NCI-H526 (cell line): Measurements from ENCODE around the gene HSPA12A.

Experiments
- DNase-seq, 2 experiments: peaks; one replicate each; lab custom pipeline; 2025; lab: John Stamatoyannopoulos, UW

Gene HSPA12A

GRCh38 chr10:116741391-116742351, 695 bp downstream of the HSPA12A start:
- peak in 1 of 2 experiments; percentile 39 for DNase-seq

DNA sequence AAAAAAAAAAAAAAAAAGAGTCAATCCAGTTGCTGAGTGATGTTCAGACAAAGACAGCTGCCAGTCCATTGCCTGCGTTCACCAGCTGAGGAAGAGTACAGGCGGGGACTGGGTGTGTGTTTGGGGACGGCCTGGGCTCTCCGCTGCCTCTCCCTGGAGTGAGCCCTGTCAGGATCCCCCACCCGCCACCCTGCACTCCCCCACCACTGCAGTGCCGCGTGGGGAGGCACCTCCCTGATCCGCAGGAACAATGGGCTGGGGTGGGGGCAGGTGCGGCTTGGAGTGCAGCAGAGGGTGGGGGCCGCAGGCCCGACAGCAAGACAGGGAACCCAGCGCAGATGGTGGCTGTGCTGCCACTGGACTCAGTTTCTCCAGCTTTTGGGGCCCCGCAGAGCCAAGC, 1.4 kb downstream of the HSPA12A start:
- no peak for DNase-seq

- DNase-seq, result no peak
These were observed 4.0 kb downstream of the HSPA12A start for GRCh38 chr10:116738339-116738738.

DNA sequence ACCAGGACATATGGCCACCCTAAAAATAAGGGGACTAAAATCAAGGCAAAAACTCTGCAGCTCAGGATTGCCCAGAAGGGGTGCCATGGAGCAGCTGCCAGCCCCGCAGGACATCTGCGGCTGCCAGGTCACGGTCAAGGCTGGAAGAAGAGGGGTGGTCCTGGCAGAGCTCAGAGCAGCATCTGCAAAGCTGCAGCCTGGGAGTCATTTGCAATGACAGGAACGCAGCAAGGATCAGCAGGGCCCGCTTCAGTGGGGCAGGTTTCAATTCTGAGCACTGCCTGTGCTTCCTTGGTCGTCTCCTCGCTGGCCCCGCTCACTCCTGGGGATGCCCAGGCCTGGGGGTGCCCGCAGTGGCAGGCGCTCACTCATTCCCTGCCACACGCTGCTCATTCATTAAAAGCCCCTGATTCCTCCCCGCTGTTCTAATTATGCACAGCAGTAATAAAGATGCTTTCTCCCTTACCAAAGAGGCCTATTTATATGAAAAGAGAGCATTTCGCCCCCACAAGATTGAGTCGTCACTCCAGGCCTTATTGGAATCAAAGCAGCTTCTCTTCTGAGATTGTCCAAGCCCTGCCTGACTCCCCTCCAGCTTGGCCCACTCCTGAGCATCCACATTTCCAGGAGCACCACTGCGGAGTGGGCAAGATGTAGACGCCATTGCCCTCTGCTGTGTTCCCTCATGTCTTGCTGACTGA, 4.6 kb downstream of the HSPA12A start:
- DNase-seq, result no peak

DNA sequence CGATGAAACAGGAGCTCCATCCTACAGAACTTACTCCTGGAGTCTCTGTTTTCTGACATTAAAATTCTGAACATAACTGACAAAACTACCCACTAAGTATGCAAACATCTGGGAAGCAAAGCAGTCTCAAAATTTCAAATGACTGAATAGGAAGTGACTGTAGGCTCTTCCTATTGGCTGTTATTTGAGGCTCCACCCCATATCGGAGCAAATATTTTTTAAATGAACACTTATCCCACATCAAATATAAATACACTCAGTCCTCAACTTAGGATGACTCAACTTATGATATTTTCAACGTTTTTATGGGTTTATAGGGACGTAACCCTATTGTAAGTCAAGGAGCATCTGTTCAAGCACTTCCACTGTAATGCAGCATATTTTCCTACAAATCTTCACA, 8.8 kb downstream of the HSPA12A start:
- no peak for DNase-seq

- no peak for DNase-seq
These were observed 9.8 kb downstream of the HSPA12A start for GRCh38 chr10:116732573-116732972.

DNA sequence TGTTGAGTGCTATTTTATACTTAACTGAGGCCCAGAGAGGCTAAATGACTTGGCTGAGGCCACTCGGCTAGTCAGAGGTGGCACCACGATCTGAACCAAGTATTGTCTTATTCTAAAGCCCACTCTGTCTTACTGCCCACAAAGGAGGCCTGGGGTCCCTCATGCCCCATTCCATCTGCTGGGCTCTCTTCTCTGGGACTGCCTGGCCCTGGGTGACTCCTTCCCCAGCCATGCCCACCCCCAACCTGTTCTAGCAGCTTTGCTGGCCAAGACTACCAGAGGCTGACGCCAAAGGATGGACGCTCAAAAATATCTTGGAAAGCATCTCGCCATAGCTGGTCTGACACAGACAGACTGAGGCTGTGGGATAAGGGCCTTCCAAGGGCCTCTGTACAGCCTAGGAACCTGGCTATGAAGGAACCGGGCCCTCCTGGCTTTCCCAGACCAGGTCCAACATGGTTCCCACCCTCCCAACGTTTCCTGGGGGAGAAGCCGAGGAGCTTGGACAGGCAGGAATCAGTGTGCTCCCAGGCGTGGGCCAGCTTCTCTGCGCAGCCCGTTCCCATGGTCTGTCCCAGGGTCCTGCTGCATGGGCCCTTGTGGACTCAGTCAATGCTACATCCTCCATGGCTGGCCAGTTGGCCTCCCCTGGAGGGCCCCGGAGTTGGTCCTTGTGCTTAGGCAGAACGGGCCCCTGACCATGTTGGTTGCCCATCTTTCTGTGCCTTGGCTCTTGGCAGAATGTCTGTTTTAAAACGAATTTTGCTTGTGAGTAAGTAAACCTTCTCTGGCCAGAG, 11.7 kb downstream of the HSPA12A start:
- DNase-seq, result no peak

- DNase-seq, result no peak
These were observed 13.1 kb downstream of the HSPA12A start for GRCh38 chr10:116729243-116729642.

- DNase-seq, result no peak
These were observed 13.8 kb downstream of the HSPA12A start for GRCh38 chr10:116728526-116729096.

DNA sequence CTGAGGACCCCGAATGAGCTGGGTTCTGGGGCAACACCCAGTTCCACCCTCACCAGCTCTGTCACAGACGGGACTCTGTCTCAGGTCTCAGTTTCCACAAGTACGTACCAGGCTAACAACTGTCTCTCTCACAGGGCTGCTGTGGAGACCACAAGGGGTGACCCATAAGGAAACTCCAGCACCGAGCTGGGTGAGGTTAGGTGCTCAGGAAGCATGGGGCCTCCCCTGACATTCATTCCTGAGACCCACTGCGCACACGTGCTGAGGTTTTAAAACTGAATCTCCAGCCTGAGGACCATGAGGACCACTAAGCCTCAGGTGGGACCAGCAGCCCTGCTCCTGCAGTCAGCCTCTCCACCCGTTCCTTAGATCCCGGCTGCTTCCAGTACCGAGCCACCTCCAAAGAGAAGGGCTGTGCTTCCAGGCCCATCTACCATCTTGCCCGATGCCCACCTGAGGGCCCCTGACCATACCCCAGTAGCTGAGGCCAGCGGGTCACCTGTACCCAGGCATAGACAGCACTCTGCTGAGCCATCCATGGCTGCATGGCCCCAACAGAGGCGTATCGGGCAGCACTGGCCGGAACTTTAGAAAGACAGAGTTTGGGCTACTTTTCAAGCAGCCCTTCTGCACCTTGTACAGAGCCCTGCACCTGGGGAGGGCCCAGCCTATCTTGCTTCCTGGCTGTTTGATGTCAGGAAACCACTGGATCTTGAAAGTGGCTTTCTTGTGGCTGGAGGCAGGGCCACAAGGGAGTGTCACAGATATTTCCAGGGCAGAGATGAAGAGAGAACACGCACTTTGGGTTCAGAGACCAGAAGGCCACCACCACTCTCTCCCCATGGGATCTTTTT, 18.7 kb downstream of the HSPA12A start:
- DNase-seq, result no peak

GRCh38 chr10:116722736-116723427, 19.5 kb downstream of the HSPA12A start:
- no peak for DNase-seq

GRCh38 chr10:116721547-116722392, 20.6 kb downstream of the HSPA12A start:
- DNase-seq, result peak; percentile 34 to 62

GRCh38 chr10:116720668-116721546, 21.5 kb downstream of the HSPA12A start:
- DNase-seq, result no peak

DNA sequence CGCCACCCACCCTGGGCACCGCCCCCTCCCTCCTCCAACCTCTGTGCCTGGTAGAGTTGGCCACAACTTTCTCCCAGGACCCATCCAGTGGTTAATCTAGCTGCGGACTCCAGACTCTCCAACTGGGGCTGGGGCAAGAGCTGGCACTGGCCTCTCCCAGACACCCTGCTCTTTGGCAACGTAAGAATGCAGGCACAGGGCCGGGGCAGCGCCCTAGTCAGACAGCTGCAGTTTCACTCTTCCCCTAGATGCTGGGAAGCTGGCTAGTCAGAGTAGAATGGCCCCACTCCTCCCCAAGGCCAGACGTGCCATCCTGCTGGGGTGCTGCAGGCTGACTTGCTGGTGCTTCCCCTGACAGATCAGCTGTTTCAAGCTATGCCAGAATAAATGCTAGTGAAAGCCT, 22.1 kb downstream of the HSPA12A start:
- no peak for DNase-seq

DNA sequence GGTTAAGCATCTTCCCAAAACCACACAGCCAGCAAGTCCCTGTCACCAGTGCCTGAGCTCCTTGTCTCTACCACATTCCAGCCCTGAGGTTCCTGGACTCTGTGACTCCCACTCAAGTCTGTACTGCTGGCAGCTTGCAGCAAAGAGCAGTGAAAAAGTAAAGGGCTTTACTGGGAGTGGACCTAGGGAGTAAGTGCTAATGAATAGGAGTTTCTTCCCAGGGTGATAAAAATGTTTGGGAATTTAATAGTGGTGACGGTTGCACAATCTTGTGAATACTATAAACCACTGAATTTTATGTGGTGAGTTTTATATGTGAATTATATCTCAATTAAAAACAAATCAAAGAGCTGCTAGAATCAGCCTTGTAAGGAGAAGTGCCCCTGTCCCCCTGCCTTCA, 22.6 kb downstream of the HSPA12A start:
- DNase-seq, result no peak

DNA sequence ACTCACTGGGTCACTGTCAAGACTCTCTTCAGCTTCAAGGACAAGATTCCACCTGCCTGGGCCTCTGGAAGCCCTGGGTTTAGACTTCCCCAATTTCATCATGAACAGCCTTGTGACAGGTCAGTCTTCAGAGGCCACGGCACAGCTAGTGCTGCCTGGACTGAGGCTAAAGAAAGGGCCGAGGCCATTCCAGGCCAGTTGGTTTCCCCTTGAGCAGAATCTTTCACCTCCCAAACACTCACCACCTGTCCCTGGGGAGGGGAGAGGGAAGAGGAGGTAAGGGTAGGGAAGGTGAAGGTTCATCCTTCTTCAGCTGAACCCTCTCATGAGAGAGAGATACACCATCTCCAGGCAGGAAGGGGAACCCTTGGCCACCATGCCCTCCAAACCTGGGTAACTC, 24.3 kb downstream of the HSPA12A start:
- no peak for DNase-seq

GRCh38 chr10:116716381-116716780, 26.0 kb downstream of the HSPA12A start:
- no peak for DNase-seq

- DNase-seq, result no peak
These were observed 26.5 kb downstream of the HSPA12A start for GRCh38 chr10:116715839-116716377.
